ENCODE data around the gene C16orf78.

C16orf78 gene

GRCh38 chr16:49362230-49362629 lies 11.4 kb upstream of the C16orf78 start:
- H3K9me3 ChIP-seq (ENCODE audit: low read length) = no peaks in the 10 kb centered on the region
- no peak overlapping the region for H3K9ac ChIP-seq (ENCODE audit: low read length)
- no peaks in the 10 kb centered on the region for H3K79me2 ChIP-seq (ENCODE audit: insufficient read depth, low read length)
- H4K20me1 ChIP-seq (ENCODE audit: insufficient read depth, low read length) = no peaks in the 10 kb centered on the region
- H3K27ac ChIP-seq (ENCODE audit: low read depth, low read length, poor library complexity, severe bottlenecking) = no peak overlapping the region
- H2AFZ ChIP-seq (ENCODE audit: low read length) = no peak overlapping the region
- H3K4me1 ChIP-seq (ENCODE audit: insufficient read depth, low read length, severe bottlenecking) = peaks cover 22% of the 10 kb centered on the region
- H3K9me2 ChIP-seq (ENCODE audit: low read depth, low read length) = no peaks in the 10 kb centered on the region
- H3K4me3 ChIP-seq (ENCODE audit: low read depth, low read length, poor library complexity, severe bottlenecking) = no peak overlapping the region
- H3K4me2 ChIP-seq (ENCODE audit: low read length) = no peak overlapping the region
- H3K36me3 ChIP-seq (ENCODE audit: insufficient read depth, low read length) = no peaks in the 10 kb centered on the region
- no peaks in the 10 kb centered on the region; the same call in 1 of the 2 replicates for H3K27me3 ChIP-seq (ENCODE audit: insufficient read depth, low read length)
- no peak for TF ChIP-seq CTCF (IDR thresholded peaks at IDR 0.05; ENCODE audit: low read length)
- TF ChIP-seq EZH2 (IDR thresholded peaks at IDR 0.05; ENCODE audit: borderline replicate concordance, low read length) = no peak
- no peaks in the 10 kb centered on the region for H3F3A ChIP-seq (ENCODE audit: insufficient read depth, low read length)

- H4K20me1 ChIP-seq (ENCODE audit: insufficient read depth, low read length) = no peaks in the 10 kb centered on the region
- no peak overlapping the region for H2AFZ ChIP-seq (ENCODE audit: low read length)
- TF ChIP-seq CTCF (IDR thresholded peaks at IDR 0.05; ENCODE audit: low read length) (no peak), EZH2 (IDR thresholded peaks at IDR 0.05; ENCODE audit: borderline replicate concordance, low read length) (no peak)
- peak overlapping the region; percentile 45 for H3K4me2 ChIP-seq (ENCODE audit: low read length)
- H3K36me3 ChIP-seq (ENCODE audit: insufficient read depth, low read length) = no peaks in the 10 kb centered on the region
- no peaks in the 10 kb centered on the region for H3K9me2 ChIP-seq (ENCODE audit: low read depth, low read length)
- no peaks in the 10 kb centered on the region for H3K9me3 ChIP-seq (ENCODE audit: low read length)
- peak overlapping the region; percentile 78 for H3K27ac ChIP-seq (ENCODE audit: low read depth, low read length, poor library complexity, severe bottlenecking)
- H3K4me3 ChIP-seq (ENCODE audit: low read depth, low read length, poor library complexity, severe bottlenecking) = no peak overlapping the region
- H3K79me2 ChIP-seq (ENCODE audit: insufficient read depth, low read length) = no peaks in the 10 kb centered on the region
- H3K27me3 ChIP-seq (ENCODE audit: insufficient read depth, low read length) = no peaks in the 10 kb centered on the region; the same call in 1 of the 2 replicates
- peaks cover 26% of the 10 kb centered on the region for H3K4me1 ChIP-seq (ENCODE audit: insufficient read depth, low read length, severe bottlenecking)
- no peaks in the 10 kb centered on the region for H3F3A ChIP-seq (ENCODE audit: insufficient read depth, low read length)
- no peak overlapping the region for H3K9ac ChIP-seq (ENCODE audit: low read length)
Measured at GRCh38 chr16:49365711-49366509, 7.7 kb upstream of the C16orf78 start.

GRCh38 chr16:49366669-49367068 lies 6.9 kb upstream of the C16orf78 start:
- H3K4me3 ChIP-seq (ENCODE audit: low read depth, low read length, poor library complexity, severe bottlenecking) = no peak overlapping the region
- no peak overlapping the region for H3K9ac ChIP-seq (ENCODE audit: low read length)
- H4K20me1 ChIP-seq (ENCODE audit: insufficient read depth, low read length) = no peaks in the 10 kb centered on the region
- no peaks in the 10 kb centered on the region; the same call in 1 of the 2 replicates for H3K27me3 ChIP-seq (ENCODE audit: insufficient read depth, low read length)
- no peaks in the 10 kb centered on the region for H3K9me3 ChIP-seq (ENCODE audit: low read length)
- peak overlapping the region; percentile 78 for H3K27ac ChIP-seq (ENCODE audit: low read depth, low read length, poor library complexity, severe bottlenecking)
- H3K9me2 ChIP-seq (ENCODE audit: low read depth, low read length) = no peaks in the 10 kb centered on the region
- H3K36me3 ChIP-seq (ENCODE audit: insufficient read depth, low read length) = no peaks in the 10 kb centered on the region
- H2AFZ ChIP-seq (ENCODE audit: low read length) = no peak overlapping the region
- no peak for TF ChIP-seq EZH2 (IDR thresholded peaks at IDR 0.05; ENCODE audit: borderline replicate concordance, low read length)
- TF ChIP-seq CTCF (IDR thresholded peaks at IDR 0.05; ENCODE audit: low read length) = no peak
- peak overlapping the region; percentile 45 for H3K4me2 ChIP-seq (ENCODE audit: low read length)
- H3K79me2 ChIP-seq (ENCODE audit: insufficient read depth, low read length) = no peaks in the 10 kb centered on the region
- H3K4me1 ChIP-seq (ENCODE audit: insufficient read depth, low read length, severe bottlenecking) = peaks cover 26% of the 10 kb centered on the region
- no peaks in the 10 kb centered on the region for H3F3A ChIP-seq (ENCODE audit: insufficient read depth, low read length)
